GM13977 (cell line): ENCODE results near the gene MAGI2.

Source experiments
- DNase-seq: peaks from one replicate; pipeline ENCODE4 v3.0.0; 2012; ENCODE audit warnings: low spot score
- in situ Hi-C: fragments of 300-500 bp; cut with MboI; formaldehyde crosslinking; loops from one replicate; pipeline ENCODE4 v1.12.0; 2022; ENCODE audit warnings: low sequenced_read_pairs, low pct_unique_long_range_greater_than_20kb, mixed read lengths, inconsistent platforms; ENCODE audit not compliant: unreplicated experiment
- TF ChIP-seq, protein P1 (sequence below): IDR thresholded peaks from 2 replicates; pipeline ENCODE4 v1.5.1; 2012; ENCODE audit warnings: mild to moderate bottlenecking, control low read depth; ENCODE audit not compliant: insufficient read depth; ENCODE audit errors: extremely low read depth, missing control alignments

Gene MAGI2

DNA sequence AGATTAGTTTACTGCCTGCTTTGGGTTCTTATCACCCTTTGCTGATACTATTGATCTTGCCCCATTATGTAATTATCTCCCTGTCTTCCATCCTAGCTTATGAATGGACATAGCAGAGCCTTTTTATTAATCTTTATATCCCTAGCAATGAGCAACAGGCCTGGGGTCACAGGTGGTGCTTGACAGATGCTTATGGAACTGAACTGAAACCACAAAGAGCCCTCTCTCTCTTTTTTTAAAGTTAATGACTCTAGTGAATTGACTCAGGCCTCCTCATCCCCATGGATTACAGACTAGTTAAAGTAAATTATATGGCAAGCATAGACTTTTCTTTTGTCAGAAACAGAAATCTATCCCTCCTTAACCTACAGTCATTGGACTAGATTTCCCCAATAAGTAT, 1389.7 kb downstream of the MAGI2 start:
- no peak for DNase-seq
- in situ Hi-C loops: no loop called here
- TF ChIP-seq, protein P1, sequence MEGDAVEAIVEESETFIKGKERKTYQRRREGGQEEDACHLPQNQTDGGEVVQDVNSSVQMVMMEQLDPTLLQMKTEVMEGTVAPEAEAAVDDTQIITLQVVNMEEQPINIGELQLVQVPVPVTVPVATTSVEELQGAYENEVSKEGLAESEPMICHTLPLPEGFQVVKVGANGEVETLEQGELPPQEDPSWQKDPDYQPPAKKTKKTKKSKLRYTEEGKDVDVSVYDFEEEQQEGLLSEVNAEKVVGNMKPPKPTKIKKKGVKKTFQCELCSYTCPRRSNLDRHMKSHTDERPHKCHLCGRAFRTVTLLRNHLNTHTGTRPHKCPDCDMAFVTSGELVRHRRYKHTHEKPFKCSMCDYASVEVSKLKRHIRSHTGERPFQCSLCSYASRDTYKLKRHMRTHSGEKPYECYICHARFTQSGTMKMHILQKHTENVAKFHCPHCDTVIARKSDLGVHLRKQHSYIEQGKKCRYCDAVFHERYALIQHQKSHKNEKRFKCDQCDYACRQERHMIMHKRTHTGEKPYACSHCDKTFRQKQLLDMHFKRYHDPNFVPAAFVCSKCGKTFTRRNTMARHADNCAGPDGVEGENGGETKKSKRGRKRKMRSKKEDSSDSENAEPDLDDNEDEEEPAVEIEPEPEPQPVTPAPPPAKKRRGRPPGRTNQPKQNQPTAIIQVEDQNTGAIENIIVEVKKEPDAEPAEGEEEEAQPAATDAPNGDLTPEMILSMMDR: no peak

DNA sequence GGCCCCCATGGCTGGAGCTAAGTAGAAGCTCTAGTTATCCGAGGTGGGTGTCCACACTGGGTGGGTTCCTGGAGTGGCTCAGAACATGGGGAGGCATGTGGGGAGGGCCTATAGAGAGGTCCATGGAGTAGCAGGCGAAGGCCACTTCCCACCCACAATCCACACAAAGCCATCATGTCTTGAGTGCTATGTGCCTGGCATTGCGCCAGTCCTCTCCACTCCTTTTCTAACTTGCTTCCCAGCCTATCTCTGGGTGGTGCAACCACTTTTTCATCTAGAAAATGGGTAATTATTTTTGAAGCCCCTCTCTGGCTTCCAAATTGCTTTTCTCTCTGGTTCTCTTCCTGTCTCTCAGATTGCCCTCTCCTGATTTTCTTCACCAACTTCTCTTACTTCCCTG, 1391.3 kb downstream of the MAGI2 start:
- TF ChIP-seq, protein P1: no peak
- DNase-seq: no peak
- in situ Hi-C loops: no loop called here

DNA sequence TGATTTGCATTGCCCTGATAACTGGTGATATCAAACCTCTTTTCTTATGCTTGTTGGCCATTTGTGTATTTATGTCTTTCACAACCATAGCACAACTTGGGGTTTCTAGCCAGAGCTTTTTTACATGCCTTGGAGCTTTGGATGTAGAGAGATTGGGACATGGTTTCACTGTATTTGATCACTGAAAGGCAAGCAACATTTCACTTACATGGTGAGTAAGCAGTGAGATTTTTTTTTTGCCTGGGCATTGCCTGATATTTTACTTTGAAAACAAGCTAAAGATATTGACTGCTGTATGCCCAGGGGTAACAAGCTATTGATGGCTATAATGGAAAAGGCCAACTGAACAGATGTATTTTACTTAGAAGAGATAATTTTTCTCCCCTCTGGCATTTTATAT, 1395.9 kb downstream of the MAGI2 start:
- in situ Hi-C loops: no loop called here
- DNase-seq: no peak
- TF ChIP-seq, protein P1: no peak

DNA sequence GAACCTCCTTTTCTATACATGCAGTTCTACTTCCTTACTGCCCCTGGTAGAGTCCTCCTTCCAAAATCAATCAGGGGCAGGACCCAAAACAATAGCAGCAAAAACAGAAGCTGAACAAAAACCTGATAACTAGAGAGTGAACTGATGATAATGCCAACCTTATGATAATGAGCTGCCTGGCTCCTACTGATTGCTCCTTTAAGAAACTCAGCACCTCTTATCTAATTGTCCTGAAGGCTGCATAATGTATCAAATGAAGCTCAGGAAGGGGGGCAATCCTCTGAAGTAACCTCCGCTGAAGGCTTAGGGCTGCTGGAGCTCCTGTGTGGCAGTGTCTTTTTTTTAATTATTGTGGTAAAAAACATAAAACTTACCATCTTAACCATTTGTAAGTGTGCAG, 1397.9 kb downstream of the MAGI2 start:
- in situ Hi-C loops: no loop called here
- no peak for DNase-seq
- TF ChIP-seq, protein P1: no peak

DNA sequence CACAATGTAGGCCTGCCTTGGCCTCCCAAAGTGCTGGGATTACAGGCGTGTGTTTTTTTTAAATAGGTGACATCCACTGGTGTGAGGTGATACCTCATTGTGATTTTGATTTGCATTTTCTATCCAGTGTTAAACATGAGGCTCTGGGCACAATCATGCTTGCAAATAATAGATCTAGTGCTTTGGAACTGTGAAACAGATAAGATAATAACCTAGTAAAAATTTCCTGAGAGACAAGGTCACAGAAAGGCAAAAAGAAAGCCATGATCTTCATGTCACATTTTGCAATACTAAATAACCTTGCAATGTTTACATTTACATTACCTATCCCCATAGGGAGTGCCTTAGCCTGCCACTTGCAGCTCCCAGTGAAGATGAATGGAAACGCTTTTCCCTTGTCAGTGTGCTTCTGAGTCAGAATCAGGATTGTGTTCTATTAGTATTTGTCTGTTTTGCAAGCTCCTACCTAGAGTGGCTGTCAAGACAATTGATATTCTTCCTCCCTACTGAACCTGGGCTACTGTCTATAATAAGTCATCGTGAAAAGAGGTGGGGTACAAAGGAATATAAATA, 1398.4 kb downstream of the MAGI2 start:
- TF ChIP-seq, protein P1: no peak
- in situ Hi-C loops: no loop called here
- no peak for DNase-seq

DNA sequence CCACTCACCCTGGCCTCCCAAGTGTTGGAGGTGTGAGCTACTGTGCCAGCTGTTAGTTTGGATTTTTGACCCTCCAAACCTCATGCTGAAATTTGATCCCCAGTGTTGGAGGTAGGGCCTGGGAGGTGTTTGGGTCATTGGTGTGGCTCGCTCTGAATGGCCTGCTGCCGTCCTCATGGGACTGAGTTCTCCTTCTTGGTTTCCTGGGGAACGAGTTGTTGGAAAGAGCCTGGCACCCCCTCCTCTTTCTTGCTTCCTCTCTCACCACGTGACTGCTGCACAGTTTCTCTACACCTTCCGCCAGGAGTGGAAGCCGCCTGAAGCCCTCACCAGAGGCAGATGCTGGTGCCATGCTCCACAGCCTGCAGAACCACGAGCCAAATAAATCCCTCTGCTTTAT, 1401.4 kb downstream of the MAGI2 start:
- in situ Hi-C loops: no loop called here
- DNase-seq: no peak
- TF ChIP-seq, protein P1: no peak
